ENCODE data around the gene P2RY6. TPM values are rescaled to one million over a fixed set of nuclear protein-coding genes. Genes with fewer than 3 reads are reported as not detected.

Gene P2RY6
- total RNA-seq, 1 donor from 2014 or later = not detected

DNA sequence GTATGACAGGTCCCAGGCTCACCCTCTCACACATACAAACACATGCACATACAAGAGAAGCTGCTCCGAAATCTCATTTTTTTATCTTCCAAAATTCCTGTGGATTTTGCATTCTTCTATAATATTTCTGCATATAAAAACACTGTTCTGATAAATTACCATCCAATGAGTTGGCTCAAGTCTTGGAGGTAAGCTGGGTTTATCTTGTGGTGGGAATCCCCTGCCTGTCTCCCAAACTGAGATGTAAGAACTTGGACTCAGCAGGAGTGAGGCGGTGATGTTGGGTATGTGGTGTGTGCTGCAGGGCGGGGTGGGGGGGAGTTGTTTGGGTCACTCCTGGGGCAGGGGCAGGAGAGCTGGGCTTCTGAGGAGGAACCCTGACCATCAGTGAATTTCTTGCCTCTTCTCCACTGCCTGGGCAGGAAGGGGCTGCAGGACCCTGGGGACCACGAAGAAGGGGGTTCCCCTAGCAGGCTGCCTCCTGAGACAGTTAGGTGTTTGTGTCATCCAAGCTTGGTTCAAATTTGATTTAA lies 6.8 kb upstream of the P2RY6 start:
- TF ChIP-seq, protein P1, sequence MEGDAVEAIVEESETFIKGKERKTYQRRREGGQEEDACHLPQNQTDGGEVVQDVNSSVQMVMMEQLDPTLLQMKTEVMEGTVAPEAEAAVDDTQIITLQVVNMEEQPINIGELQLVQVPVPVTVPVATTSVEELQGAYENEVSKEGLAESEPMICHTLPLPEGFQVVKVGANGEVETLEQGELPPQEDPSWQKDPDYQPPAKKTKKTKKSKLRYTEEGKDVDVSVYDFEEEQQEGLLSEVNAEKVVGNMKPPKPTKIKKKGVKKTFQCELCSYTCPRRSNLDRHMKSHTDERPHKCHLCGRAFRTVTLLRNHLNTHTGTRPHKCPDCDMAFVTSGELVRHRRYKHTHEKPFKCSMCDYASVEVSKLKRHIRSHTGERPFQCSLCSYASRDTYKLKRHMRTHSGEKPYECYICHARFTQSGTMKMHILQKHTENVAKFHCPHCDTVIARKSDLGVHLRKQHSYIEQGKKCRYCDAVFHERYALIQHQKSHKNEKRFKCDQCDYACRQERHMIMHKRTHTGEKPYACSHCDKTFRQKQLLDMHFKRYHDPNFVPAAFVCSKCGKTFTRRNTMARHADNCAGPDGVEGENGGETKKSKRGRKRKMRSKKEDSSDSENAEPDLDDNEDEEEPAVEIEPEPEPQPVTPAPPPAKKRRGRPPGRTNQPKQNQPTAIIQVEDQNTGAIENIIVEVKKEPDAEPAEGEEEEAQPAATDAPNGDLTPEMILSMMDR (conservative IDR thresholded peaks at IDR 0.05) = no peak
- H3K27ac Mint-ChIP-seq (ENCODE audit: unreplicated experiment) = no peak overlapping the region
- peaks cover 8% of the 10 kb centered on the region for H3K4me1 Mint-ChIP-seq
- H3K9me3 Mint-ChIP-seq = no peaks in the 10 kb centered on the region
- no peak overlapping the region for H3K4me3 Mint-ChIP-seq
- no peak for DNase-seq (ENCODE audit: low read depth, low spot score)
- peaks cover 4% of the 10 kb centered on the region for H3K27me3 Mint-ChIP-seq (ENCODE audit: low read depth)
- no peaks in the 10 kb centered on the region for H3K36me3 Mint-ChIP-seq (ENCODE audit: low read depth)

DNA sequence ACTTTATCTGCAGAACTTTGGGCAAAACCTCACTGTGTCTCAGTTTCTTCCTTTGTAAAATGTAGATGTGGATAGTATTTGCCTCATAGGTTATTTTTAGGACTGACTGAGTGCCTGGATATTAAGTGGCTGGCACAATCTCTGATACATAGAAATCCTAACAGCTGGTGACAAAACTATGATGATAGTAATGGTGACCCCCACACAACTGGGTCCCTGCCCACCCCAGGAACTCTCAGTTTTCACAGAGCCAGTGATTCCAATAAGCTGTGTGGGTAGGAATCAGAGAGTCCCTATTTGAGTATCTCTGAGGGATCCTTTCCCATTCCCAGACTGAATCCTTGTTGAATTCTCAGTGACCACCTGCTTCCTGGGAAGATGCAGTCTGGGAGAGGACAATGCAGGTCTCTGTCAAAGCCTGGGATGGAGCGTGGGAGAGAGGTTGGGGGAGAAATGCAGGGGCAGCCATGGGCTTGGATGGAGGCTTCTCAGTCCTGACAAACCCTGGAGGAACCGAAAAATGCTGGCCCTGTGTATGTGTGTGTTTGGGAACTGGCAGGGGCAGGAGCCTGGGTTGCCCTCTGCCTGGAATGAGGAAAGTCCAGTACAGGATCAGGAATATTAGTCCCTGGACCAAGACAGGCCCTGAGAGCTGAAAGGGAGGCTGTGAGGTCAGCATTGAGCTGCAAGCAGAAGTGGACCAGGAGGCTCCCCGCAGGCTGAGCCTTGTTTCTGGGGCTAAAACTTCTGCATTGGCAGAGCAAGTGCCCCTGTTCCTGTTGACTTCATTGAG lies 6.1 kb upstream of the P2RY6 start:
- Mint-ChIP-seq H3K9me3 (no peaks in the 10 kb centered on the region), H3K27me3 (ENCODE audit: low read depth) (peaks cover 4% of the 10 kb centered on the region), H3K4me1 (peaks cover 8% of the 10 kb centered on the region), H3K27ac (ENCODE audit: unreplicated experiment) (peak overlapping the region; percentile 19), H3K4me3 (no peak overlapping the region), H3K36me3 (ENCODE audit: low read depth) (no peaks in the 10 kb centered on the region)
- DNase-seq (ENCODE audit: low read depth, low spot score) = no peak
- TF ChIP-seq, protein P1 (conservative IDR thresholded peaks at IDR 0.05) = no peak

DNA sequence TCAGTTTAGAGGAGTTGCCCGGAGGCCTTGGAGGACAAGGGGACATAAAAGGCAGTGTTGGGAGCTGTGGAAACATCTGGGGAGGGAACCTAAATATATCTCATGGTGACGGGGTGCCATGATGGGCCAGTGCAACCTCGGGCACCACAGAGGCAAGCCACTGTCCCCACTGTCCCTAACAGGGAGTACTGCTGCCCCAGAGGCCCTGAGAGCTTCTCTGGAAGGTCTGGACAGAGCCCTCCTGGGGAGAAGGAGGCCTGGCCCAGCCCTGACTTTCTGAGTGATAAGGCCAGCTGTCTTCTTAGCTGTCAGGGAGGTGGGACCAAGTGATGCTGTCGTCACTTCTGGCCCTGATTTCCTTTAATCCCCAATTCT lies 5.5 kb upstream of the P2RY6 start:
- Mint-ChIP-seq H3K4me3 (no peak overlapping the region), H3K9me3 (no peaks in the 10 kb centered on the region), H3K27me3 (ENCODE audit: low read depth) (peaks cover 4% of the 10 kb centered on the region), H3K36me3 (ENCODE audit: low read depth) (no peaks in the 10 kb centered on the region), H3K27ac (ENCODE audit: unreplicated experiment) (peak overlapping the region; percentile 19), H3K4me1 (peaks cover 13% of the 10 kb centered on the region)
- no peak for DNase-seq (ENCODE audit: low read depth, low spot score)
- TF ChIP-seq, protein P1 (conservative IDR thresholded peaks at IDR 0.05) = no peak

DNA sequence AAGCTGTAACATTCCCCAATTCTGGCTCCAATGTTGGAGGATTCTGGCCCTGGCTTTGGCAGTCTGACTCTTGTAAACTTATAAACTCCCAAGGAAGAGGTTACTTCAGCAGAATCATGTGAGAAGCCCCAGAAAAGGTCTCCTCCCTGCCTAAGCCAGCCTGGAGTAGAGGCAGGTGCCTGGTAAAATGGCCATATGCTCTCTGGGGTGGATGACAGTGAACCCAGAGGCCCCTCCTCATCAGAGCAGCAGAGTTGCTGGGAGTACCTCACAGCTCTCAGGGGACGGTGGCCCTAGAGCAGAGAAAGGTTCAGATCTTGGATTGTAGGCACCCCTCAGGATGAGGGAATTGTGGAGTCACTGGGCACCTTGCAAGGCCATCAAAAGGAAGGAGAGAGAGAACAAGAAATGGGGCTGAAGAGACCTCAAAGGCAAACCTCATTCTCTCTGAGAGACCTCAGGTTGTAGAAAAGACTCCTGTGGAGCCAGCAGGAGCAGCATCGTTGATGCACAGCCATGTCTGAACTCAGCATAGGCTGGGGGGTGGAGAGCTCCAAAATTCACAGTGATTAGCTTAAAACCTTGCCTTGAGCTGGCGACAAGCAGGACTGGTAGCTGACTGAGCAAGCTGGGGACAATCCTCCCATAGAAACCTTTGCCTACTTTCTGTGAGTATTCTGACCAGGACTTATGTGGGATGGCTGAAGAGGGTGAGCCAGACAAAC lies 4.9 kb upstream of the P2RY6 start:
- H3K27ac Mint-ChIP-seq (ENCODE audit: unreplicated experiment) = no peak overlapping the region

DNA sequence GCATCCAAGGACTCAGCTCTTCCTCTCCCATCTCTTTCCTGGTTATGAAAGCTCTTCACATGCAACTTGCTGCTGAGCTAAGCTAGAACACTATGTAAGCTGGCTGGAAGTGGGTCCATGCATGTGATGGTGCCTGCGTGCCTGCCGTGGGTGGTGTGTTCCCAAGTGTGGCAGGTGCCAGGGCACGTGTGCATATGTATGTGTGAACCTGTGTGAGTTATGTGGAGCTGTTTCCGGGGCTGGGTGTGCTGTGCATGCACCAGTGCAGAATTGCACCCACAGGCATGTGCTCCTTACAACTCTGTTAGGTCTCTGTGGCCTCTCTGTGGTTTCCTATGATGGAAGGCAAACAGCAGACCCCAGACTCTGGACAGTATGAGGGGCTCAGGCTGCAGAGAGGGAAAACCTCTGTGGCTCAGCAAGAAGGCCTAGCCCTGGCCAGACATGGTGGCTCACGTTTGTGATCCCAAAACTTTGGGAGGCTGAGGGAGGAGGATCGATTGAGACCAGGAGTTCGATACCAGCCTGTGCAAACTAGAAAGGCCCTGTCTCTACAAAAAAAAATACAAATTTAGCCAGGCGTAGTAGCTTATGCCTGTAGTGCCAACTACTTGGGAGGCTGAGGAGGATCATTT lies 4.1 kb upstream of the P2RY6 start:
- no peak for DNase-seq (ENCODE audit: low read depth, low spot score)
- peak overlapping the region; percentile 45 for H3K27ac Mint-ChIP-seq (ENCODE audit: unreplicated experiment)

More for the DNA sequence above, 4.9 kb upstream of the P2RY6 start:
- Mint-ChIP-seq H3K4me1 (peaks cover 16% of the 10 kb centered on the region), H3K36me3 (ENCODE audit: low read depth) (no peaks in the 10 kb centered on the region), H3K27me3 (ENCODE audit: low read depth) (peaks cover 4% of the 10 kb centered on the region), H3K4me3 (no peak overlapping the region), H3K9me3 (no peaks in the 10 kb centered on the region)
- no peak for DNase-seq (ENCODE audit: low read depth, low spot score)
- TF ChIP-seq, protein P1 (conservative IDR thresholded peaks at IDR 0.05) = no peak

More for the DNA sequence above, 4.1 kb upstream of the P2RY6 start:
- Mint-ChIP-seq H3K27me3 (ENCODE audit: low read depth) (peaks cover 4% of the 10 kb centered on the region), H3K4me3 (no peak overlapping the region), H3K9me3 (no peaks in the 10 kb centered on the region), H3K36me3 (ENCODE audit: low read depth) (no peaks in the 10 kb centered on the region), H3K4me1 (peaks cover 16% of the 10 kb centered on the region)
- TF ChIP-seq, protein P1 (conservative IDR thresholded peaks at IDR 0.05) = no peak
